ENCODE measurements around the gene ZNF552. TPM values are rescaled to one million over a fixed set of nuclear protein-coding genes. Genes with fewer than 3 reads are reported as not detected.

The ZNF552 gene
- total RNA-seq, 2 donors from 2014 or later: 22.0 to 54.9 TPM

GRCh38 chr19:57786286-57786685 lies 28.4 kb downstream of the ZNF552 start:
- intact Hi-C loops (cut with DNase I): no loop called here
- no peak for TF ChIP-seq CTCF (IDR thresholded peaks at IDR 0.05)
- no peak for TF ChIP-seq POLR2AphosphoS5 (IDR thresholded peaks at IDR 0.05)
- TF ChIP-seq POLR2A (IDR thresholded peaks at IDR 0.05): no peak
- no peaks in the 10 kb centered on the region for H3K4me1 ChIP-seq (replicated peaks)
- no peak overlapping the region for H3K27ac ChIP-seq
- 95% methylated on average over 38 of the region's 38 CpGs for whole genome bisulfite sequencing
- H3K9me3 ChIP-seq: no peaks in the 10 kb centered on the region
- no peak for DNase-seq (ENCODE audit: low spot score)
- peaks cover 0 to 8% of the 10 kb centered on the region in 2 donors for H3K36me3 ChIP-seq
- H3K4me3 ChIP-seq: no peak overlapping the region
- H3K27me3 ChIP-seq (replicated peaks; ENCODE audit: insufficient read depth): no peaks in the 10 kb centered on the region

GRCh38 chr19:57779220-57779845 lies 35.4 kb downstream of the ZNF552 start:
- Histone ChIP-seq H3K27ac (no peak overlapping the region), H3K27me3 (replicated peaks; ENCODE audit: insufficient read depth) (no peaks in the 10 kb centered on the region), H3K4me3 (no peak overlapping the region), H3K9me3 (no peaks in the 10 kb centered on the region), H3K36me3 (peaks cover 0 to 9% of the 10 kb centered on the region in 2 donors), H3K4me1 (replicated peaks) (no peaks in the 10 kb centered on the region)
- WGBS: 98% methylated on average over 10 of the region's 10 CpGs
- intact Hi-C loops (cut with DNase I): no loop called here
- no peak for TF ChIP-seq POLR2A (IDR thresholded peaks at IDR 0.05)
- TF ChIP-seq CTCF (IDR thresholded peaks at IDR 0.05): no peak
- TF ChIP-seq POLR2AphosphoS5 (IDR thresholded peaks at IDR 0.05): no peak
- no peak for DNase-seq (ENCODE audit: low spot score)

GRCh38 chr19:57778336-57778735 lies 36.4 kb downstream of the ZNF552 start:
- TF ChIP-seq POLR2AphosphoS5 (IDR thresholded peaks at IDR 0.05) (no peak), POLR2A (IDR thresholded peaks at IDR 0.05) (no peak), CTCF (IDR thresholded peaks at IDR 0.05) (no peak)
- no peaks in the 10 kb centered on the region for H3K4me1 ChIP-seq (replicated peaks)
- H3K9me3 ChIP-seq: no peaks in the 10 kb centered on the region
- peaks cover 0 to 9% of the 10 kb centered on the region in 2 donors for H3K36me3 ChIP-seq
- no peaks in the 10 kb centered on the region for H3K27me3 ChIP-seq (replicated peaks; ENCODE audit: insufficient read depth)
- no peak overlapping the region for H3K4me3 ChIP-seq
- WGBS: 100% methylated on average over 4 of the region's 4 CpGs
- no peak overlapping the region for H3K27ac ChIP-seq
- intact Hi-C loops (cut with DNase I): no loop called here
- DNase-seq (ENCODE audit: low spot score): no peak

- 80% methylated on average over 6 of the region's 6 CpGs for WGBS
These were observed 37.9 kb downstream of the ZNF552 start for GRCh38 chr19:57776764-57777296.

More at GRCh38 chr19:57776764-57777296, 37.9 kb downstream of the ZNF552 start:
- Histone ChIP-seq H3K4me1 (replicated peaks) (no peaks in the 10 kb centered on the region), H3K27me3 (replicated peaks; ENCODE audit: insufficient read depth) (no peaks in the 10 kb centered on the region), H3K4me3 (no peak overlapping the region), H3K9me3 (no peaks in the 10 kb centered on the region), H3K36me3 (peaks cover 0 to 9% of the 10 kb centered on the region in 2 donors), H3K27ac (no peak overlapping the region)
- TF ChIP-seq POLR2A (IDR thresholded peaks at IDR 0.05) (no peak), CTCF (IDR thresholded peaks at IDR 0.05) (no peak), POLR2AphosphoS5 (IDR thresholded peaks at IDR 0.05) (no peak)
- intact Hi-C loops (cut with DNase I): no loop called here
- no peak for DNase-seq (ENCODE audit: low spot score)

Data from prostate gland (tissue), 2 donors.